Left lung (tissue), 10 donors: Measurements from ENCODE around the gene LMAN1. TPM values are rescaled to one million over a fixed set of nuclear protein-coding genes. Genes with fewer than 3 reads are reported as not detected.
A peak's percentile ranks its signal among the peaks of the same experiment; 100 is the strongest.

Source experiments
- ATAC-seq: fragments of 200-7000 bp; cut with Tn5 transposase; one replicate; pipeline ENCODE4 v1.9.1; 2020; ENCODE audit warnings: moderate library complexity
- DNase-seq, 4 donors: peaks; one replicate each; pipeline ENCODE4 v3.0.0-alpha.2; 2013 to 2020
- H3K27ac ChIP-seq, 2 donors: fragments of 200-600 bp; sonication (generic) in 1 of 2; one replicate each; pipeline versions ENCODE4 v1.5.0 to v1.8.0; 2020 to 2021
- H3K27me3 ChIP-seq, 2 donors: fragments of 200-600 bp; sonication (generic) in 1 of 2; one replicate each; pipeline versions ENCODE4 v1.5.0 to v1.8.0; 2020 to 2021
- H3K36me3 ChIP-seq, 2 donors: fragments of 200-600 bp; sonication (generic) in 1 of 2; one replicate each; pipeline versions ENCODE4 v1.5.0 to v1.8.0; 2020 to 2021
- H3K4me1 ChIP-seq, 2 donors: fragments of 200-600 bp; one replicate each; pipeline ENCODE4 v1.8.0; 2021
- H3K4me3 ChIP-seq, 2 donors: fragments of 200-600 bp; sonication (generic) in 1 of 2; one replicate each; pipeline versions ENCODE4 v1.5.0 to v1.8.0; 2020 to 2021; ENCODE audit warnings: mild to moderate bottlenecking in 1 of 2
- H3K9me3 ChIP-seq, 2 donors: fragments of 200-600 bp; sonication (generic) in 1 of 2; one replicate each; pipeline versions ENCODE4 v1.5.0 to v1.8.0; 2020 to 2021
- CTCF ChIP-seq, 2 donors: fragments of 200-600 bp; sonication (generic) in 1 of 2; IDR thresholded peaks; one replicate each; pipeline versions ENCODE4 v1.5.0 to v1.8.0; 2021; ENCODE audit warnings: antibody characterized with exemption in 2 of 2
- intact Hi-C, 2 donors: fragments of 100-400 bp; cut with DNase I; formaldehyde crosslinking; loops; one replicate each; pipeline versions ENCODE4 v1.11.2 to v1.14.2; 2022
- polyA plus RNA-seq, 6 donors: library from polyadenylated mRNA; unstranded; fragments of 120-200 nt; gene quantifications; one replicate each; pipeline ENCODE4 v1.2.1, GENCODE V29; 2013; ENCODE audit not compliant: insufficient read length in 6 of 6
- total RNA-seq, 2 donors: library from RNA; stranded (reverse); fragmentation: NEBNext Ultra II Directional; extraction: Animal tissue kit (Norgen Biotek cat#: 25700); gene quantifications; one replicate each; pipeline ENCODE4 v1.2.1, GENCODE V29; 2021
- donor health status: DM: no; HTN: yes; CAD: no.
- donor health status: DM: no; HTN: no; CAD: no.

Gene LMAN1
- total and polyA plus RNA-seq, 8 donors: 88.5 to 112 (median 98.8) TPM

GRCh38 chr18:59374128-59374527 is 15.1 kb upstream of the LMAN1 start:
- Histone ChIP-seq H3K4me3 (no peak overlapping the region), H3K36me3 (no peaks in the 10 kb centered on the region), H3K9me3 (no peaks in the 10 kb centered on the region), H3K27ac (no peak overlapping the region), H3K27me3 (no peaks in the 10 kb centered on the region), H3K4me1 (no peaks in the 10 kb centered on the region)
- ATAC-seq (no peak), DNase-seq (no peak)
- intact Hi-C loops: no loop called here
- no peak for TF ChIP-seq CTCF (IDR thresholded peaks at IDR 0.05)

- no peak for DNase-seq
- Histone ChIP-seq H3K36me3 (no peaks in the 10 kb centered on the region), H3K9me3 (no peaks in the 10 kb centered on the region), H3K4me1 (no peaks in the 10 kb centered on the region), H3K27ac (no peak overlapping the region), H3K4me3 (no peak overlapping the region), H3K27me3 (no peaks in the 10 kb centered on the region)
- no peak for ATAC-seq
- intact Hi-C loops: no loop called here
- no peak for TF ChIP-seq CTCF (IDR thresholded peaks at IDR 0.05)
Measured at GRCh38 chr18:59372975-59373374, 13.9 kb upstream of the LMAN1 start.

- H3K4me3 ChIP-seq: no peak overlapping the region
- ATAC-seq (no peak), DNase-seq (no peak)
- no peaks in the 10 kb centered on the region for H3K27me3 ChIP-seq
- no peak for TF ChIP-seq CTCF (IDR thresholded peaks at IDR 0.05)
- no peaks in the 10 kb centered on the region for H3K9me3 ChIP-seq
- peaks cover 18 to 26% of the 10 kb centered on the region in 2 donors for H3K4me1 ChIP-seq
- H3K27ac ChIP-seq: no peak overlapping the region
- intact Hi-C loops: no loop called here
- peaks cover 0 to under 1% of the 10 kb centered on the region in 2 donors for H3K36me3 ChIP-seq
Measured at GRCh38 chr18:59360381-59360780, 1.3 kb upstream of the LMAN1 start.

- peak overlapping the region; percentile 88 to 93 for H3K4me3 ChIP-seq
- peak overlapping the region in 1 of 2 donors; percentile 34 for H3K27ac ChIP-seq
- no peaks in the 10 kb centered on the region for H3K9me3 ChIP-seq
- ATAC-seq (peak; percentile 4), DNase-seq (no peak)
- TF ChIP-seq CTCF (IDR thresholded peaks at IDR 0.05): no peak
- intact Hi-C loops: no loop called here
- no peaks in the 10 kb centered on the region for H3K27me3 ChIP-seq
- peaks cover 18 to 26% of the 10 kb centered on the region in 2 donors for H3K4me1 ChIP-seq
- peaks cover 0 to 9% of the 10 kb centered on the region in 2 donors for H3K36me3 ChIP-seq
Measured at GRCh38 chr18:59359576-59359952, 499 bp upstream of the LMAN1 start.

- DNase-seq (peak in 1 of 4 donors; percentile 40), ATAC-seq (peak; percentile 78)
- peaks cover 18 to 26% of the 10 kb centered on the region in 2 donors for H3K4me1 ChIP-seq
- peak overlapping the region; percentile 88 to 90 for H3K27ac ChIP-seq
- TF ChIP-seq CTCF (IDR thresholded peaks at IDR 0.05): no peak
- H3K4me3 ChIP-seq: peak overlapping the region; percentile 88 to 93
- H3K9me3 ChIP-seq: no peaks in the 10 kb centered on the region
- no peaks in the 10 kb centered on the region for H3K27me3 ChIP-seq
- peaks cover 0 to 21% of the 10 kb centered on the region in 2 donors for H3K36me3 ChIP-seq
- intact Hi-C loops: no loop called here
Measured at GRCh38 chr18:59358414-59358711, 702 bp downstream of the LMAN1 start.
